Vagina (tissue), 2 donors: ENCODE measurements around the gene NXNL2. TPM values are rescaled to one million over a fixed set of nuclear protein-coding genes. Genes with fewer than 3 reads are reported as not detected.

Source experiments
- DNase-seq, 2 donors: peaks; one replicate each; pipeline ENCODE4 v3.0.0-alpha.2; 2017; ENCODE audit errors: extremely low spot score in 2 of 2
- H3K27ac ChIP-seq: fragments of 200-600 bp; sonication (generic); one replicate; pipeline ENCODE4 v1.5.1; 2019
- H3K27me3 ChIP-seq: fragments of 200-600 bp; sonication (generic); one replicate; pipeline ENCODE4 v1.5.1; 2019
- H3K36me3 ChIP-seq, 2 donors: fragments of 200-600 bp; sonication (generic); one replicate each; pipeline ENCODE4 v1.5.1; 2017 to 2019
- H3K4me1 ChIP-seq: fragments of 200-600 bp; sonication (generic); one replicate; pipeline ENCODE4 v1.5.1; 2019
- H3K4me3 ChIP-seq, 2 donors: fragments of 200-600 bp; sonication (generic); 1 replicate in 1 of 2; 2 replicates in 1 of 2; pipeline ENCODE4 v1.5.1; 2016 to 2019
- H3K9me3 ChIP-seq: fragments of 200-600 bp; sonication (generic); one replicate; pipeline ENCODE4 v1.5.1; 2019
- POLR2A ChIP-seq, 2 donors: fragments of 450-650 bp; IDR thresholded peaks; one replicate each; pipeline ENCODE4 v1.6.1; 2017; ENCODE audit warnings: antibody characterized with exemption in 2 of 2, mild to moderate bottlenecking in 2 of 2, moderate library complexity in 2 of 2
- POLR2AphosphoS5 ChIP-seq, 2 donors: sonication (generic); formaldehyde crosslinking; IDR thresholded peaks; one replicate each; pipeline ENCODE4 v1.9.0; 2017; ENCODE audit warnings: antibody characterized with exemption in 2 of 2, mild to moderate bottlenecking in 2 of 2, low read depth in 1 of 2; ENCODE audit not compliant: insufficient read depth in 1 of 2
- intact Hi-C: fragments of 100-400 bp; cut with DNase I; formaldehyde crosslinking; loops from one replicate; pipeline ENCODE4 v1.15.1; 2023
- total RNA-seq: library from RNA; depleted of rRNA; stranded (reverse); fragments of >200 nt; gene quantifications from one replicate; pipeline ENCODE4 v1.2.3, GENCODE V29; 2016
- TF ChIP-seq, protein P1 (sequence below), 3 experiments: fragments of 450-650 bp in 2 of 3; fragments of 200-600 bp in 1 of 3; sonication (generic) in 1 of 3; IDR thresholded peaks; one replicate each; pipeline ENCODE4 v1.5.1; 2017 to 2019; ENCODE audit warnings: antibody characterized with exemption in 3 of 3, mild to moderate bottlenecking in 2 of 3, moderate library complexity in 2 of 3

NXNL2 gene
- total RNA-seq, 1 donor from 2014 or later = 2.5 TPM

DNA sequence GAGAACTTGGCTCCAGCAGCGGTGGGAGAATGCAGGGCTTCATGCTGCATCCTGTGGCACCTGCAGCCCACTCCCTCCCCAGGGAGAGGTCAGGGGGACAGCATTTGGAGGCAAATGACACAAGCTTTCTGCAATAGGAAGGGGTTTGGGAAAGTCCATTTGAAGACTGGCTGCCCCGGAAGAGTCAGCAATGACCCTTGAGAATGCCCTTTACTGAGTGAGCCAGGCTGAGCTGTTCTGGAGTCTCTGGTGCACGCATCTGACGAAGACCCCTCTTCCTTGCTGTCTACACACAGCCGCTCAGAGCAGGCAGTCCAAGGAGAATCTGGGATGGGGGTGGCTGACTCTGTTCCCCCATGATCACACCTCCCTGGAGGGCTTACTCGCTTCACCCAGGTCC, 5.5 kb upstream of the NXNL2 start:
- Histone ChIP-seq H3K36me3 (no peaks in the 10 kb centered on the region), H3K27me3 (no peaks in the 10 kb centered on the region), H3K4me1 (peaks cover 40% of the 10 kb centered on the region), H3K9me3 (no peaks in the 10 kb centered on the region), H3K27ac (peak overlapping the region; percentile 91), H3K4me3 (no peak overlapping the region)
- no peak for DNase-seq
- TF ChIP-seq POLR2A (IDR thresholded peaks at IDR 0.05) (no peak), POLR2AphosphoS5 (IDR thresholded peaks at IDR 0.05; ENCODE audit: insufficient read depth in 1 of 2, low read depth in 1 of 2) (no peak)
- TF ChIP-seq, protein P1, sequence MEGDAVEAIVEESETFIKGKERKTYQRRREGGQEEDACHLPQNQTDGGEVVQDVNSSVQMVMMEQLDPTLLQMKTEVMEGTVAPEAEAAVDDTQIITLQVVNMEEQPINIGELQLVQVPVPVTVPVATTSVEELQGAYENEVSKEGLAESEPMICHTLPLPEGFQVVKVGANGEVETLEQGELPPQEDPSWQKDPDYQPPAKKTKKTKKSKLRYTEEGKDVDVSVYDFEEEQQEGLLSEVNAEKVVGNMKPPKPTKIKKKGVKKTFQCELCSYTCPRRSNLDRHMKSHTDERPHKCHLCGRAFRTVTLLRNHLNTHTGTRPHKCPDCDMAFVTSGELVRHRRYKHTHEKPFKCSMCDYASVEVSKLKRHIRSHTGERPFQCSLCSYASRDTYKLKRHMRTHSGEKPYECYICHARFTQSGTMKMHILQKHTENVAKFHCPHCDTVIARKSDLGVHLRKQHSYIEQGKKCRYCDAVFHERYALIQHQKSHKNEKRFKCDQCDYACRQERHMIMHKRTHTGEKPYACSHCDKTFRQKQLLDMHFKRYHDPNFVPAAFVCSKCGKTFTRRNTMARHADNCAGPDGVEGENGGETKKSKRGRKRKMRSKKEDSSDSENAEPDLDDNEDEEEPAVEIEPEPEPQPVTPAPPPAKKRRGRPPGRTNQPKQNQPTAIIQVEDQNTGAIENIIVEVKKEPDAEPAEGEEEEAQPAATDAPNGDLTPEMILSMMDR (IDR thresholded peaks at IDR 0.05) = no peak
- intact Hi-C loops = no loop called here

DNA sequence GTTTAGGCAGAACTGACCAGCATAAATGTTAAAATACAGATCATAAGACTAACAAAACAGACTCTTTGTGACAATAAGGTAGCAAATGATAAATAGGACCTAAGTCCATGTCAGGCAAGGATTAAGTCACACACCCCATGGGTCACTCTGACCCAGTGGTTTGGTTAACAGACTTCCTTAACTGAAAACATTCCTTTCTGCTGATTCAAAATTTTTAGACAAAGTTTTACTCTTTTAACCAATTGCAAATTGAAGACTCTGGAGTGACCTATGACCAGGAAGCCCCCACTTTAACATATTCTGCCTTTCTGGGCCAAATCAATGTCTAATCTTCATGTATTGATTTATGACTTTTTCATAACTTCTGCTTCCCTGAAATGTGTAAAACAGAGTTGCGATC, 4.9 kb upstream of the NXNL2 start:
- TF ChIP-seq POLR2AphosphoS5 (IDR thresholded peaks at IDR 0.05; ENCODE audit: insufficient read depth in 1 of 2, low read depth in 1 of 2) (peak; percentile 52 to 73), POLR2A (IDR thresholded peaks at IDR 0.05) (no peak)
- Histone ChIP-seq H3K4me1 (peaks cover 42% of the 10 kb centered on the region), H3K4me3 (no peak overlapping the region), H3K36me3 (no peaks in the 10 kb centered on the region), H3K27ac (peak overlapping the region; percentile 91), H3K9me3 (no peaks in the 10 kb centered on the region), H3K27me3 (no peaks in the 10 kb centered on the region)
- intact Hi-C loops = no loop called here
- no peak for DNase-seq

DNA sequence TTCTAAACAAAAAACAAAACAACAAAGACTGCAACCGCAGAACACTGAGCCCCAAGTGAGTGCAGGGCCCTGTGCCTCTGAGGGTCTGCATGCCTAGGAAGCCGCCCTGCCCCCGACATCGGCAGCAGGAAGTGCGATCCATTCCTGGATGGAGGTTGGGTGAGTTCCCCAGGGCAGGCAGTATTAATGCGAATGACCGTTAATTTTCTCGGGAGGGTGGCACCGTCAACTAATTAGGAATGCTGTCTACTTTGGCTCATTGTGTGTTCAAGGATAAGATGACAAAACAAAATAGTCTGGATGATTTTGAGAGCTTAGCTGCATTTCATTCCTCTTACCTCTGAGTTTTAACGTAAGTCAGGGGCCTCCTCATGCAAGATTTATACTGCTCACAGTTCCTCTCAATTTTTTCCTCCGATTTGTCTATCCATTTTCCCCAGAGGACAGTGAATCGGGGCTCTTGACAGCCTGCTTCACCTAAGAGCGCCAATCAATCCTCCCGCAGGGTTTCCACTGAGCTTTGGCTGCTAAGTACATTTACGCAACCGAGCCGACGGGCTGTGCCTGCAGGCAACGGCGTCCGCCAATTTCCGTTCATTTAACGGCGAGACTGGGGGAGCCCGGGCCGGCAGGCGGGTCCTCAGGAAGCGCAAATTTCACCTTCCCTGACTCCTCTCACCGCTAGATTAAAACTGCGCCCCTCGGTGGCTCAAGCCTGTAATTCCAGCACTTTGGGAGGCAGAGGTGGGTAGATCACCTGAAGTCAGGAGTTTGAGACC, 2.9 kb upstream of the NXNL2 start:
- intact Hi-C loops = no loop called here
- Histone ChIP-seq H3K27ac (peak overlapping the region; percentile 91), H3K27me3 (no peaks in the 10 kb centered on the region), H3K9me3 (no peaks in the 10 kb centered on the region), H3K4me1 (peaks cover 59% of the 10 kb centered on the region), H3K4me3 (peak overlapping the region; percentile 12 to 23), H3K36me3 (no peaks in the 10 kb centered on the region)
- DNase-seq = no peak
- no peak for TF ChIP-seq POLR2A (IDR thresholded peaks at IDR 0.05)
- peak in 1 of 2 donors; percentile 58 for TF ChIP-seq POLR2AphosphoS5 (IDR thresholded peaks at IDR 0.05; ENCODE audit: insufficient read depth in 1 of 2, low read depth in 1 of 2)
- TF ChIP-seq, protein P1 (IDR thresholded peaks at IDR 0.05) = no peak

DNA sequence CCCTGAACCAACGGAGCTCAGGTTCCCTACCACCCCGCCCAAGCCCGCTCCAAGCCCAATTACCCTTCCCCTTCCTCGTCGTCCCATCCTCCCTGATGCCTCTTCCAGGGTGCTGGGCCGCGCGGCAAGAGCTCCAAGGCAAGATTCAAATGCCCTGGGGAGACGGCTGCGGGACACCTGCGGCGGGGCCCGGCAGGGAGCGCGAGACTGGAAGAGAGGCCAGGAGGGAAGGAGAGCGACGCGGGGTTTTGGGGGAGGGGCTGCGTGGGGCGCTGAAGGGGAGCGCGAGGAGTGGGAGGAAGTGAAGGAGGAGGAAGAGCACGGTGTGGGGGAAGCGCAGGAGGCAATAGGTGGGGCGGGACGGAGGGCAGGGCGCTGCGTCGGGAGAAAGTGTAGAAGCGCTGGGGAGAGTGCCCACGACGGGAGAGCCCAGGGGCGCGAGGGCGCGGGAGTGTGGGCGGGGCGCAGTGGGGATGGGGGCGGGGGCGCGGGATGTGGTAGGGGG, 975 bp upstream of the NXNL2 start:
- intact Hi-C loops = loop anchor here (2.0 kb wide), 1 partner anchor 145 kb away; the partner anchor contains the start of gene SPIN1
- peak overlapping the region; percentile 57 to 71 for H3K4me3 ChIP-seq
- TF ChIP-seq, protein P1 (IDR thresholded peaks at IDR 0.05) = no peak
- TF ChIP-seq POLR2AphosphoS5 (IDR thresholded peaks at IDR 0.05; ENCODE audit: insufficient read depth in 1 of 2, low read depth in 1 of 2) (peak in 1 of 2 donors; percentile 83), POLR2A (IDR thresholded peaks at IDR 0.05) (peak in 1 of 2 donors; percentile 21)
- DNase-seq = no peak
- H3K36me3 ChIP-seq = no peaks in the 10 kb centered on the region
- H3K4me1 ChIP-seq = peaks cover 64% of the 10 kb centered on the region
- no peaks in the 10 kb centered on the region for H3K27me3 ChIP-seq
- peak overlapping the region; percentile 91 for H3K27ac ChIP-seq
- no peaks in the 10 kb centered on the region for H3K9me3 ChIP-seq

DNA sequence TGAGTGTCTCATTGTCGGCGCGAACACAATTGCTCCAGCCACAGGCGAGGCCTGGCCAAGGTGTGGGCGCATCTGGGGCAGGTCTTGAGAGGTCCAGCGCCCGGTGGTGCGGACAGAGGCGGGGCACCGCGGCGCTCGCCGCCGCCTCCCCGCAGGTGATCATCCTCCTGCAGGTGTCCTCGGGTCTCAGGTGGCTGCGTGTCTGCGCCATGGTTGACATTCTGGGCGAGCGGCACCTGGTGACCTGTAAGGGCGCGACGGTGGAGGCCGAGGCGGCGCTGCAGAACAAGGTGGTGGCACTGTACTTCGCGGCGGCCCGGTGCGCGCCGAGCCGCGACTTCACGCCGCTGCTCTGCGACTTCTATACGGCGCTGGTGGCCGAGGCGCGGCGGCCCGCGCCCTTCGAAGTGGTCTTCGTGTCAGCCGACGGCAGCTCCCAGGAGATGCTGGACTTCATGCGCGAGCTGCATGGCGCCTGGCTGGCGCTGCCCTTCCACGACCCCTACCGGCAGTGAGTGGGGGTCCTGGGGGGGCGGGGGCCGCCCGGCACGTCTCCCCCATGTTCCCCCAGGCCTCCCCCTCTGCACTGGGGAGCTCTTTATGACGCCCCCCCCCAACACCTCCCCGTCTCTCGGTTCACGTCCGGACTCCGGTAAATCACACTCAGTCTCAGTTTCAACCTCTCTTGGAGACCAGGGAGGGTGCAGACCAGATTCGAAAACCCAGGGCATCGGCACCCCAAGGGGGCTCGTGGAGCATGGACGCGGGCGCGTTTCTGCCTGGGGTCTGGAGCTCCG, 446 bp downstream of the NXNL2 start:
- TF ChIP-seq POLR2A (IDR thresholded peaks at IDR 0.05) = no peak
- TF ChIP-seq, protein P1 (IDR thresholded peaks at IDR 0.05) = no peak
- peak in 1 of 2 donors; percentile 39 for TF ChIP-seq POLR2AphosphoS5 (IDR thresholded peaks at IDR 0.05; ENCODE audit: insufficient read depth in 1 of 2, low read depth in 1 of 2)
- Histone ChIP-seq H3K27ac (peak overlapping the region; percentile 91), H3K4me3 (peak overlapping the region; percentile 57 to 71), H3K4me1 (peaks cover 52% of the 10 kb centered on the region), H3K27me3 (no peaks in the 10 kb centered on the region), H3K36me3 (no peaks in the 10 kb centered on the region), H3K9me3 (no peaks in the 10 kb centered on the region)
- intact Hi-C loops = loop anchor here (2.0 kb wide), 1 partner anchor 147 kb away; the partner anchor contains the start of gene SPIN1
- DNase-seq = no peak
